Erythroblast (primary cell): ENCODE measurements around the gene GMFB.
"Not testable (repeated sequence)": the region's sequence is repeated elsewhere in the genome, so short reads cannot be mapped to it uniquely, and the experiment has no call there.

ENCODE experiments used
- GATA1 ChIP-seq: IDR thresholded peaks from 2 replicates; pipeline ENCODE4 v1.6.1; 2011; ENCODE audit warnings: low read depth, mild to moderate bottlenecking, control low read depth, low read length, moderate library complexity
- POLR2A ChIP-seq: IDR thresholded peaks from 2 replicates; pipeline ENCODE4 v1.6.1; 2011; ENCODE audit warnings: mild to moderate bottlenecking, low read length

DNA sequence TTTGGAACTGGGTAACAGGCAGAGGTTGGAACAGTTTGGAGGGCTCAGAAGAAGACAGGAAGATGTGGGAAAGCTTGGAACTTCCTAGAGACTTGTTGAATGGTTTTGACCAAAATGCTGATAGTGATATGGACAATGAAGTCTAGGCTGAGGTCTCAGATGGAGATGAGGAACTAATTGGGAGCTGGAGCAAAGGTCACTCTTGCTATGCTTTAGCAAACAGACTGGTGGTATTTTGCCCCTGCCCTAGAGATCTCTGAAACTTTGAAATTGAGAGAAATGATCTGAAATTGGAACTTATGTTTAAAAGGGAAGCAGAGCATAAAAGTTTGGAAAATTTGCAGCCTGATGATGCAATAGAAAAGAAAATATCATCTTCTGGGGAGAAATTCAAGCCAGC lies 30.2 kb downstream of the GMFB start:
- not testable (repeated sequence) for TF ChIP-seq POLR2A, GATA1
